ENCODE data around the gene STYK1. TPM values are rescaled to one million over a fixed set of nuclear protein-coding genes. Genes with fewer than 3 reads are reported as not detected.
"Not testable (repeated sequence)": the region's sequence is repeated elsewhere in the genome, so short reads cannot be mapped to it uniquely, and the experiment has no call there.

STYK1 gene
- total RNA-seq, 1 experiment from 2014 or later = 8.4 TPM

- CTCF ChIA-PET = no interaction called here
- H3K4me3 Mint-ChIP-seq (ENCODE audit: low read depth, unreplicated experiment) = no peak overlapping the region
- no peaks in the 10 kb centered on the region for H3K36me3 Mint-ChIP-seq (ENCODE audit: insufficient read depth, unreplicated experiment)
- H3K9me3 Mint-ChIP-seq (ENCODE audit: low read depth, unreplicated experiment) = no peaks in the 10 kb centered on the region
- no peak for DNase-seq
- intact Hi-C loops (cut with micrococcal nuclease; ENCODE audit: unreplicated experiment) = no loop called here
- no TSS peak for BruUV-seq (replicated peaks)
- no peaks in the 10 kb centered on the region for H3K4me1 Mint-ChIP-seq (ENCODE audit: low read depth, unreplicated experiment)
- no peak overlapping the region for H3K27ac Mint-ChIP-seq (ENCODE audit: unreplicated experiment)
- TF ChIP-seq CTCF (IDR thresholded peaks at IDR 0.05; ENCODE audit: unreplicated experiment) = no peak
- H3K27me3 Mint-ChIP-seq (ENCODE audit: unreplicated experiment) = no peaks in the 10 kb centered on the region
Measured at GRCh38 chr12:10595881-10596280, 78.0 kb downstream of the STYK1 start.

- intact Hi-C loops (cut with micrococcal nuclease; ENCODE audit: unreplicated experiment) = no loop called here
- H3K27ac Mint-ChIP-seq (ENCODE audit: unreplicated experiment) = no peak overlapping the region
Measured at GRCh38 chr12:10590966-10591365, 82.9 kb downstream of the STYK1 start.

GRCh38 chr12:10584415-10584814 lies 89.4 kb downstream of the STYK1 start:
- Mint-ChIP-seq H3K4me3 (ENCODE audit: low read depth, unreplicated experiment) (no peak overlapping the region), H3K36me3 (ENCODE audit: insufficient read depth, unreplicated experiment) (no peaks in the 10 kb centered on the region), H3K27ac (ENCODE audit: unreplicated experiment) (no peak overlapping the region), H3K9me3 (ENCODE audit: low read depth, unreplicated experiment) (no peaks in the 10 kb centered on the region), H3K27me3 (ENCODE audit: unreplicated experiment) (no peaks in the 10 kb centered on the region), H3K4me1 (ENCODE audit: low read depth, unreplicated experiment) (no peaks in the 10 kb centered on the region)
- CTCF ChIA-PET = no interaction called here
- intact Hi-C loops (cut with micrococcal nuclease; ENCODE audit: unreplicated experiment) = no loop called here
- BruUV-seq (replicated peaks) = no TSS peak
- no peak for DNase-seq
- no peak for TF ChIP-seq CTCF (IDR thresholded peaks at IDR 0.05; ENCODE audit: unreplicated experiment)

More at GRCh38 chr12:10590966-10591365, 82.9 kb downstream of the STYK1 start:
- Mint-ChIP-seq H3K4me1 (ENCODE audit: low read depth, unreplicated experiment) (no peaks in the 10 kb centered on the region), H3K36me3 (ENCODE audit: insufficient read depth, unreplicated experiment) (no peaks in the 10 kb centered on the region), H3K4me3 (ENCODE audit: low read depth, unreplicated experiment) (no peak overlapping the region), H3K9me3 (ENCODE audit: low read depth, unreplicated experiment) (no peaks in the 10 kb centered on the region), H3K27me3 (ENCODE audit: unreplicated experiment) (no peaks in the 10 kb centered on the region)
- no peak for TF ChIP-seq CTCF (IDR thresholded peaks at IDR 0.05; ENCODE audit: unreplicated experiment)
- DNase-seq = no peak
- CTCF ChIA-PET = no interaction called here
- no TSS peak for BruUV-seq (replicated peaks)

GRCh38 chr12:10582704-10583103 lies 91.1 kb downstream of the STYK1 start:
- H3K4me1 Mint-ChIP-seq (ENCODE audit: low read depth, unreplicated experiment) = no peaks in the 10 kb centered on the region
- H3K9me3 Mint-ChIP-seq (ENCODE audit: low read depth, unreplicated experiment) = no peaks in the 10 kb centered on the region
- no peak overlapping the region for H3K27ac Mint-ChIP-seq (ENCODE audit: unreplicated experiment)
- no peak for DNase-seq
- H3K27me3 Mint-ChIP-seq (ENCODE audit: unreplicated experiment) = no peaks in the 10 kb centered on the region
- CTCF ChIA-PET = no interaction called here
- no TSS peak for BruUV-seq (replicated peaks)
- intact Hi-C loops (cut with micrococcal nuclease; ENCODE audit: unreplicated experiment) = no loop called here
- no peak for TF ChIP-seq CTCF (IDR thresholded peaks at IDR 0.05; ENCODE audit: unreplicated experiment)
- H3K36me3 Mint-ChIP-seq (ENCODE audit: insufficient read depth, unreplicated experiment) = no peaks in the 10 kb centered on the region
- H3K4me3 Mint-ChIP-seq (ENCODE audit: low read depth, unreplicated experiment) = no peak overlapping the region

- H3K27me3 Mint-ChIP-seq (ENCODE audit: unreplicated experiment); H3K27ac Mint-ChIP-seq (ENCODE audit: unreplicated experiment); BruUV-seq (replicated peaks); intact Hi-C loops (cut with micrococcal nuclease; ENCODE audit: unreplicated experiment); DNase-seq; H3K4me1 Mint-ChIP-seq (ENCODE audit: low read depth, unreplicated experiment); CTCF ChIA-PET; H3K36me3 Mint-ChIP-seq (ENCODE audit: insufficient read depth, unreplicated experiment); H3K4me3 Mint-ChIP-seq (ENCODE audit: low read depth, unreplicated experiment); H3K9me3 Mint-ChIP-seq (ENCODE audit: low read depth, unreplicated experiment): not testable (repeated sequence)
Measured at GRCh38 chr12:10582133-10582532, 91.7 kb downstream of the STYK1 start.

Measured in Calu3 (cell line).